CD14-positive monocyte (primary cell): ENCODE measurements around the gene TMEM258. TPM values are rescaled to one million over a fixed set of nuclear protein-coding genes. Genes with fewer than 3 reads are reported as not detected.

ENCODE experiments used
- DNase-seq, 3 donors: peaks; one replicate each; pipeline ENCODE4 v3.0.0-alpha.2; 2011 to 2022
- H2AFZ ChIP-seq: 2 replicates; pipeline ENCODE4 v1.6.0; 2012; ENCODE audit warnings: mild to moderate bottlenecking, low read depth, low read length, inconsistent platforms; ENCODE audit not compliant: insufficient read depth, poor library complexity, severe bottlenecking
- H3K27ac ChIP-seq, 2 donors: 1 replicate in 1 of 2; 2 replicates in 1 of 2; pipeline ENCODE4 v1.5.1; 2012 to 2013; ENCODE audit warnings: low read length in 2 of 2, control low read depth in 1 of 2, inconsistent platforms in 1 of 2, low read depth in 1 of 2, mild to moderate bottlenecking in 1 of 2
- H3K27me3 ChIP-seq, 2 donors: one replicate each; pipeline versions ENCODE4 v1.6.0 to v1.6.1; 2011 to 2013; ENCODE audit warnings: low read length in 2 of 2; ENCODE audit not compliant: control insufficient read depth in 2 of 2, insufficient read depth in 2 of 2
- H3K36me3 ChIP-seq, 2 donors: replicated peaks in 1 of 2; 1 replicate in 1 of 2; 2 replicates in 1 of 2; pipeline versions ENCODE4 v1.5.1 to v1.6.1; 2012 to 2013; ENCODE audit warnings: low read length in 2 of 2, control low read depth in 1 of 2, inconsistent platforms in 1 of 2, mild to moderate bottlenecking in 1 of 2; ENCODE audit not compliant: insufficient read depth in 2 of 2, control insufficient read depth in 1 of 2
- H3K4me1 ChIP-seq, 2 donors: 1 replicate in 1 of 2; 2 replicates in 1 of 2; pipeline versions ENCODE4 v1.5.1 to v1.6.1; 2012 to 2013; ENCODE audit warnings: low read length in 2 of 2, control low read depth in 1 of 2, inconsistent platforms in 1 of 2, mild to moderate bottlenecking in 1 of 2, moderate library complexity in 1 of 2; ENCODE audit not compliant: insufficient read depth in 2 of 2, control insufficient read depth in 1 of 2
- H3K4me2 ChIP-seq: replicated peaks from 2 replicates; pipeline ENCODE3; 2012; ENCODE audit warnings: low read length, moderate library complexity, mild to moderate bottlenecking; ENCODE audit not compliant: poor library complexity, severe bottlenecking; ENCODE audit errors: extremely low read depth
- H3K4me3 ChIP-seq, 3 experiments: fragments of 200-600 bp in 1 of 3; sonication (generic) in 1 of 3; replicated peaks in 1 of 3; 1 replicate in 2 of 3; 2 replicates in 1 of 3; pipeline ENCODE4 v1.5.1; 2011 to 2013; ENCODE audit warnings: low read length in 3 of 3, mild to moderate bottlenecking in 3 of 3, control low read depth in 2 of 3, low read depth in 2 of 3, inconsistent platforms in 1 of 3, moderate library complexity in 1 of 3
- H3K79me2 ChIP-seq: 2 replicates; pipeline ENCODE4 v1.6.0; 2012; ENCODE audit warnings: mild to moderate bottlenecking, control low read depth, inconsistent platforms, low read length, moderate library complexity; ENCODE audit not compliant: insufficient read depth
- H3K9ac ChIP-seq: 2 replicates; pipeline ENCODE4 v1.6.0; 2017; ENCODE audit warnings: low read length, mild to moderate bottlenecking; ENCODE audit not compliant: insufficient read depth, poor library complexity, severe bottlenecking
- H3K9me3 ChIP-seq, 2 donors: replicated peaks in 1 of 2; 1 replicate in 1 of 2; 2 replicates in 1 of 2; pipeline versions ENCODE4 v1.5.1 to v1.6.1; 2012 to 2013; ENCODE audit warnings: low read length in 2 of 2, control low read depth in 1 of 2; ENCODE audit not compliant: control insufficient read depth in 1 of 2, insufficient read depth in 1 of 2
- H4K20me1 ChIP-seq: 2 replicates; pipeline ENCODE4 v1.6.0; 2012; ENCODE audit warnings: mild to moderate bottlenecking, low read length, control low read depth, moderate library complexity; ENCODE audit not compliant: insufficient read depth
- H3K27ac Mint-ChIP-seq, 7 donors: one replicate each; pipeline ENCODE4 v1.8.0; 2020; ENCODE audit warnings: mild to moderate bottlenecking in 7 of 7, mixed read lengths in 7 of 7, moderate library complexity in 6 of 7, inconsistent platforms in 2 of 7
- H3K27me3 Mint-ChIP-seq, 3 donors: one replicate each; pipeline ENCODE4 v1.8.0; 2021 to 2022; ENCODE audit warnings: low read depth in 3 of 3, mild to moderate bottlenecking in 3 of 3, mixed read lengths in 3 of 3, moderate library complexity in 3 of 3, inconsistent platforms in 1 of 3
- H3K36me3 Mint-ChIP-seq, 2 donors: one replicate each; pipeline ENCODE4 v1.8.0; 2020; ENCODE audit warnings: mixed read lengths in 2 of 2, inconsistent platforms in 1 of 2, mild to moderate bottlenecking in 1 of 2
- H3K4me1 Mint-ChIP-seq: one replicate; pipeline ENCODE4 v1.8.0; 2020; ENCODE audit warnings: mild to moderate bottlenecking, mixed read lengths
- H3K4me3 Mint-ChIP-seq, 2 donors: one replicate each; pipeline ENCODE4 v1.8.0; 2020; ENCODE audit warnings: mild to moderate bottlenecking in 2 of 2, mixed read lengths in 2 of 2, moderate library complexity in 1 of 2
- H3K9me3 Mint-ChIP-seq, 7 donors: one replicate each; pipeline ENCODE4 v1.8.0; 2020 to 2022; ENCODE audit warnings: mixed read lengths in 7 of 7, mild to moderate bottlenecking in 6 of 7, moderate library complexity in 6 of 7, inconsistent platforms in 2 of 7
- WGBS: methylation state at CpG from one replicate; pipeline ENCODE4 v1.1.5; 2013; ENCODE audit warnings: missing lambda C conversion rate; ENCODE audit not compliant: insufficient coverage; 5-methylcytosine and 5-hydroxymethylcytosine counted together
- intact Hi-C, 2 donors: fragments of 100-400 bp; cut with micrococcal nuclease; formaldehyde crosslinking; loops; one replicate each; pipeline versions ENCODE4 v1.15.0 to v1.15.1; 2023
- polyA plus RNA-seq, 3 donors: library from polyadenylated mRNA; depleted of rRNA in 1 of 3; unstranded in 2 of 3; stranded (reverse) in 1 of 3; fragments of 300-500 nt in 2 of 3; fragments of >200 nt in 1 of 3; fragmentation: Illumina TruSeq in 2 of 3; gene quantifications; 1 replicate in 2 of 3; 2 replicates in 1 of 3; pipeline ENCODE4 v1.2.3, GENCODE V29; 2012 to 2021
- TF ChIP-seq, protein P1 (sequence below): fragments of 200-600 bp; IDR thresholded peaks from one replicate; pipeline ENCODE4 v1.8.0; 2022; ENCODE audit warnings: antibody characterized with exemption, mild to moderate bottlenecking

TMEM258 gene
- polyA plus RNA-seq, 3 donors: 199 to 224 (median 220) TPM

DNA sequence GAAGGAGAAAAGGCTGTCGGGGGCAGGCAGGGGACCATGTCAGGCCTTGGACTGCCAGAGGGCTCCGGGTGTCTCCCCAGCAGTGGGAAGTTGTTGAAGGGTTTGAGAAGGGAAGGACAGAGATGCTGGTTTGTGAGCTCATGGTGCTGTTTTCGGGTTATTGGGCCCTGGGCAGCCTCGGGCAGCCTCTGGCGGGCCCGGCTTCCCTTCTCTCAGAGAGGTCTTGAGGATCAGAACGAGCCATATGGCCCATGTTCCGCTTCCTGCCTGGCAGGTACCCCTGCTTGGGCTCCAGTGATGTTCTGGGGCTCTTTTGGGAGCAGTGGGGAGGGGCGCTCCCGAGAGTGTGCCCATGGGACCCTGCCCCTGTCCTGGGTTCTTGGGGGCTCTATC, 30.2 kb downstream of the TMEM258 start:
- H3K36me3 ChIP-seq: no peaks in the 10 kb centered on the region
- Mint-ChIP-seq H3K27ac (no peak overlapping the region), H3K27me3 (peaks cover 4 to 9% (median 4%) of the 10 kb centered on the region in 3 donors), H3K9me3 (no peaks in the 10 kb centered on the region), H3K36me3 (no peaks in the 10 kb centered on the region), H3K4me1 (no peaks in the 10 kb centered on the region), H3K4me3 (no peak overlapping the region)
- H3K9me3 ChIP-seq: no peaks in the 10 kb centered on the region
- no peaks in the 10 kb centered on the region for H3K79me2 ChIP-seq
- intact Hi-C loops: no loop called here
- no peak for DNase-seq
- H3K4me3 ChIP-seq: no peak overlapping the region
- no peaks in the 10 kb centered on the region for H3K4me1 ChIP-seq
- no peaks in the 10 kb centered on the region for H3K27me3 ChIP-seq
- H3K9ac ChIP-seq: no peak overlapping the region
- TF ChIP-seq, protein P1, sequence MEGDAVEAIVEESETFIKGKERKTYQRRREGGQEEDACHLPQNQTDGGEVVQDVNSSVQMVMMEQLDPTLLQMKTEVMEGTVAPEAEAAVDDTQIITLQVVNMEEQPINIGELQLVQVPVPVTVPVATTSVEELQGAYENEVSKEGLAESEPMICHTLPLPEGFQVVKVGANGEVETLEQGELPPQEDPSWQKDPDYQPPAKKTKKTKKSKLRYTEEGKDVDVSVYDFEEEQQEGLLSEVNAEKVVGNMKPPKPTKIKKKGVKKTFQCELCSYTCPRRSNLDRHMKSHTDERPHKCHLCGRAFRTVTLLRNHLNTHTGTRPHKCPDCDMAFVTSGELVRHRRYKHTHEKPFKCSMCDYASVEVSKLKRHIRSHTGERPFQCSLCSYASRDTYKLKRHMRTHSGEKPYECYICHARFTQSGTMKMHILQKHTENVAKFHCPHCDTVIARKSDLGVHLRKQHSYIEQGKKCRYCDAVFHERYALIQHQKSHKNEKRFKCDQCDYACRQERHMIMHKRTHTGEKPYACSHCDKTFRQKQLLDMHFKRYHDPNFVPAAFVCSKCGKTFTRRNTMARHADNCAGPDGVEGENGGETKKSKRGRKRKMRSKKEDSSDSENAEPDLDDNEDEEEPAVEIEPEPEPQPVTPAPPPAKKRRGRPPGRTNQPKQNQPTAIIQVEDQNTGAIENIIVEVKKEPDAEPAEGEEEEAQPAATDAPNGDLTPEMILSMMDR: no peak
- no peak overlapping the region for H3K27ac ChIP-seq
- H3K4me2 ChIP-seq: no peak overlapping the region
- H4K20me1 ChIP-seq: no peaks in the 10 kb centered on the region
- WGBS: 78% methylated on average over 10 of the region's 10 CpGs
- H2AFZ ChIP-seq: no peak overlapping the region

DNA sequence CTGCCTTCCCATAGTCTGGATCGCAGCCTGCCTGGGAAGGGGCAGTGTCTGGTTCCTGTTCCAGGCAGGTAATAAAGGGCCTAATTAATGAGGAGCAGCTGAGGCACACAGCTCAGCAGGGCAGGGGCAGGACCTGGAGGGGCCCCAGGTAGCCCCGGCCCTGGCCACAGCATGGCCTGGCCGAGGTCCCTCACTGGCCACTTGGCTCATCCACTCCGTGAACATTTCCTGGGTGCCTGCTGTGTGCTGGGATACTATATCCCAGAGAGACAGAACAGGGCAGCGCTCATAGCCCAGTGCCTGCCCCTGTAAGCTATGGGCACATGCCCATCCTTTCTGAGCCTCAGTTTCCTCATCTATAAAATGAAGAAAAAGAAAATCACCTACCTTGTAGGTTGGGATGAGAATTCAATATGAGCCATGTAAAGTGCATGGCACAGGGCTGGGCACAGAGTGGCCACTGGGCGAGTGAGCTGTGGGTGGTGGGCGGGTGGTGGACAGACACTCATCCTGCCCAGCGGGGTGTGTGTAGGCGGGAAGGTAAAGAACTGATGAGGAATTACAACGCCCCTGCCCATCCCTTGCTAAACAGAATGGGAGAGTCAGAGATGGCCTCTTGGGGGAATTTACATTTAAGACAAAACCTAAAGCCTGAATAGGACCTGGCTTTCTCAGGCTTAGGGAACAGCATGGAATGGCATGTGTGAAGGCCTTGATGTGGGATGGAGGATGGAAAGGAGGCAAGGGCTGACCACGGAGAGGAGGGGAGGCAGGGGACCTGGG, 30.8 kb downstream of the TMEM258 start:
- Histone ChIP-seq H3K9me3 (no peaks in the 10 kb centered on the region), H3K4me1 (peaks cover 2 to 3% of the 10 kb centered on the region in 2 donors), H3K27ac (no peak overlapping the region), H3K79me2 (no peaks in the 10 kb centered on the region), H3K4me2 (no peak overlapping the region), H3K9ac (no peak overlapping the region), H2AFZ (no peak overlapping the region), H4K20me1 (no peaks in the 10 kb centered on the region), H3K36me3 (no peaks in the 10 kb centered on the region), H3K27me3 (no peaks in the 10 kb centered on the region), H3K4me3 (no peak overlapping the region)
- TF ChIP-seq, protein P1: no peak
- DNase-seq: no peak
- Mint-ChIP-seq H3K36me3 (no peaks in the 10 kb centered on the region), H3K9me3 (no peaks in the 10 kb centered on the region), H3K4me1 (peaks cover 5% of the 10 kb centered on the region), H3K4me3 (no peak overlapping the region), H3K27me3 (peaks cover 4 to 9% (median 4%) of the 10 kb centered on the region in 3 donors), H3K27ac (no peak overlapping the region)
- 91% methylated on average over 7 of the region's 11 CpGs for WGBS
- intact Hi-C loops: no loop called here
